ENCODE results near the gene RPL35A.
A peak's percentile ranks its signal among the peaks of the same experiment; 100 is the strongest.
"Not testable (repeated sequence)": the region's sequence is repeated elsewhere in the genome, so short reads cannot be mapped to it uniquely, and the experiment has no call there.

The RPL35A gene

DNA sequence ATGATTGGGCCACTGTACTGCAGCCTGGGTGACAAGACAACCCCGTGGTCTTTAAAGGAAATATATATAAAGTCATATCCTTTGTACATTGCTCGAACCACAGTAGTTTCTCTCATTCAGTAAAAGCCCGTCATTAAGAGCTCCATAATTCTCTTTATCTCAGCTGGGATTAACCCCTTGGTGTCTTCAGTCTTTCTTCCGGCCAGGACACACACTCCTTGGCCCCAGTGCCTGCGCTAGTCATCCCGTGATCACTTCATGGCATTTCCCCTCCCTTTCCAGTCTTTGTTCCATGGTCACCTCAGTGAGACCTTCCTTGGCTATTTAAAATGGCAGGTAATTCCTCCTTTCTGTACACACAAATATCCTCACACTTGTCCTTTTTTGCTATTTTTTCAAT lies 3.3 kb downstream of the RPL35A start:
- no peak for DNase-seq

DNA sequence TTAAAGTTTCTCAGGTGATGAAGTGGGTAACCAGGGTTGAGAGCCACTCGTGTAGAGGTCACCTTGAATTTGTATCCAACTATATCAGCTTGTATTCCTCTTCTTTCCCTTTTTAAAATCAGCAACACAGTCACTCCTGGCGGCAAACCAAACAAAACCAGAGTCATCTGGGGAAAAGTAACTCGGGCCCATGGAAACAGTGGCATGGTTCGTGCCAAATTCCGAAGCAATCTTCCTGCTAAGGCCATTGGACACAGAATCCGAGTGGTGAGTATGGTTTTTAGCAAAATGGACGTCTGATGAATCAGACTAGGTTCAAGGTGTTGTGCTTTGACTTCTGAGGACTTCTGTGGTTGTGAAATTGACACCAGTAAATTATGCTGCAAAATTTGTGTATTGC lies 3.9 kb downstream of the RPL35A start:
- DNase-seq, result no peak

DNA sequence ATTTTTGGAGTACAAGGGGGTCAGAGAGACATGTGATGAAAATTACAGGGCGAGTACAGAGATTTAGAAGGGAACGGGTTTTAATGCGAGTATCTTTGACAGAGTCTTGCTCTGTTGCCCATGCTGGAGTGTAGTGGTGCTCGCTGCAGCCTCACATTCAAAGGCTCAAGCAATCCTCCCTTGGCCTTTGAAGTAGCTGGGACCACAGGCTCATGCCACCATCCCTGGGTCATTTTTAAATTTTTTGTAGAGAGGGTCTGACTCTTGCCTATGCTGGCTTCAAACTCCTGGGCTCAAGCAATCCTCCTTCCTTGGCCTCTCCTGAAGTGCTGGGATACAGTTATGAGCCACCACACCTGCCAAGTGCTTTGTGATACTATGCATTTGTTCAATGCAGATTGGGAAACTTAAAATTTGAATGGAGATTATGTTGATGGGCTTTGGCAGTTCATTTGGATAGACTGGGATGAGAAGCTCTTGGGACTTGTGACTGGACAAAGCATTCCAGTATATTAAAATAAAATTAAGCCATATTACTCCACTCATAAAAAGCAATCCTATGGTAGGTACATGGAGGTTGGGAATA lies 6.0 kb downstream of the RPL35A start:
- DNase-seq, result no peak

DNA sequence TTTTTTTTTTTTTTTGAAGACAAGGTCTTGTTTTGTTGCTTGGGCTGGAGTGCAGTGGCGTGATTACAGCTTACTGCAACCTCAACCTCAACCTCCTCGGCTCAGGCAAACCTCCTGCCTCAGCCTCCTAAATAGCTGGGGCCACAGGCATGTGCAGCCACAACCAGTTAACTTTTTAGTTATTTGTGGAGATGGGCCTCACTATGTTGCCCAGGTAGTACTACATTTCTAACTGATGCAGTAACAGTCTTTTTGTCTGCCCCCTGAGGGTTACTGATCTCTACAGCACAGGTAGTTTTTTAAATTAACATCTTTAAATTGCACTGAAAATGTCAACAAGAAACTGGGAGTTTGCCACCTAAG lies 6.6 kb downstream of the RPL35A start:
- DNase-seq, result no peak

DNA sequence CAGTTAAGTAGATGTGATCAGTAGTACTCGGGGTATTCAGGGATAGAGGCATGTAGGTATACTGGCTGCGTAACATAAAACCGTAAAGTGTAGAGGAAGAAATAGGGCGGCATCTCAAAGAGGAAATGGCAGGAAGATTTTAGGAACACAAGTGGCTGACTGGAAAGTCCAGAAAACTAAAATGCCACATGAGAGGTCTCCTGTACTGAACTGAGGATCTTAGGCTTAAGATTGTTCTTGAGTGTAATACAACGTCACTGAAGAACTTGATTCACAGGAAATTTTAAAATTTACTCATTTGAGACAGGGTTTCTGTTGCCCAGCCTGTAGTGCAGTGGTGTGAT lies 7.8 kb downstream of the RPL35A start:
- no peak for DNase-seq

DNA sequence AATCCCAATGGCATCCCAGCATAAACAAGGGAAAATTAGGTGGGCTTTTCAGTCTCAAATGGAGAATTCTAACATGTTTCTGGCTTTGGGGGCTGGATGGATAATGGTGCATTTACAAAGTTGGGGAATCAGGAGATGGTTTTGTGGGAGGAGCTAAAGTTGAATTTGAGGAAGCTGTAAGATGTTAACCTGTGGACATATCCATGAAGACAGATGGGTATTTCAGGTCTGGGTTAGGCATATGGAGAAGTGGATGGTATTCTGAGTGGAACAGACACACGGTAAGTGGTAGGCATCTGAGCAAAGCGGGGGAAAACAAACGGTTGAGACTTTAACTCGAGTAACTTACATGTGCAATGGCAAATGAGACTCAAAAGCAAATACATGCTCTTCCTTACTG lies 8.4 kb downstream of the RPL35A start:
- DNase-seq, result no peak

DNA sequence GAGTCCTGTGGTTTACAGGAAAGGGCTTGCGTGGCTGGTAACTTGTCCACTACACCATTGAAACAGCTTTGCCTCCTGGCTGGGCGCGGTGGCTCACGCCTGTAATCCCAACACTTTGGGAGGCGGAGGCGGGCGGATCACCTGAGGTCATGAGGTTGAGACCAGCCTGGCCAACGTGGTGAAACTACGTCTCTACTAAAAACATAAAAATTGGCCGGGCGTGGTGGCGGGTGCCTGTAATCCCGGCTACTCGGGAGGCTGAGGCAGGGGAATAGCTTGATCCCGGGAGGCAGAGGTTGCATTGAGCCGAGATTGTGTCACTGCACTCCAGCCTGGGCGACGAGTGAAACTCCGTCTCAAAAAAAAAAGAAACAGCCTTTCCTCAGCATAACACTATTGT lies 8.9 kb downstream of the RPL35A start:
- DNase-seq, result not testable (repeated sequence)

DNA sequence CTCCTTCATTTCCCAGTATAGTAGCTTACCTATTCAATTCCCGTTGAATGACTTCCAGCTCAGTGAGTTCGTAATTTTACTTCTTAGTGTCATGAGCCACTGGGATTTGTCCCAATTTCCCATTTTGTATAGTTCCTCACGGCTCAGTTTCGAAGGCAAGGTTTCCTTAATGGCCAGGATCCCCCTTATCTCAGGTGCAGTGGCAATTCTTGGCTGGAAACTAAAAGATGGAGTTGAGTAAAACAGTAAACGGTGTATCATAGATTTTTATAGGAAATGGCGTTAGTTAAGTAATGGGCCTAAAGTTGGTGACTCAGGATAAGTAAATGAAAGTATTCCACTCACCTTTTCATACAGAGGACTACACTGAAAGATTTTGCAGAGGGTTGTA lies 9.5 kb downstream of the RPL35A start:
- no peak for DNase-seq

DNA sequence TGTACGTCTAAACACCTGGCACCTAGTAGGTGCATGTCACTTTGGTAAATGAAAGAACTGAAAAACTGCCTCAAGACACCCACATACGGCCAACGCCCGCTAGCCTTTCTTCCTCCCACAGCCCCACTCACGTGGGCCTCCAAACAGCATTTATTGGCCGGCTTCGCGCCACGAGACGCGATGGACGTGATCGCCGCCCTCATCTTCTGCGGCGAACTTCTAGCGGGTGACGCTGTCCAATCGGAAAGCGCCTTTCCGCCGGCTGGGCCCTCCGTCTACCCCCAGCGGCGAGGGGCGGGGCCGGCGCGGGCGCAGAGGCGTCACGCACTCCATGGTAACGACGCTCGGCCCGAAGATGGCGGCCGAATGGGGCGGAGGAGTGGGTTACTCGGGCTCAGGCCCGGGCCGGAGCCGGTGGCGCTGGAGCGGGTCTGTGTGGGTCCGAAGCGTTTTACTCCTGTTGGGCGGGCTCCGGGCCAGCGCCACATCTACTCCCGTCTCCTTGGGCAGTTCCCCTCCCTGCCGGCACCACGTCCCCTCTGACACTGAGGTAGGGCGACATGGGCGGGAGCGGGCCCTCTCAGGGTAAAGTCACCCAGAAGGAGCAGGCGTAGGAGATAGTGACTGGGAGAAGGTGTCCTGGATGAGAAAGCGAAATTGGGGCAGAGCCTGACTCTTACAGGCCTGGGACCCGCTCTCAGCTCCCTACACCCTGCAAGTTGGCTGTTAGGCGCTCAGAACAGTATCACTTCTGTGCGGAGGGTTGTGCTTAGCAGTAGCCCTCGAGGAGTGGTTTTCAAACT lies 10.1 kb downstream of the RPL35A start, which contains the start of gene LMLN:
TSS of gene LMLN (plus strand) at position 327 of the 803 bp plus-strand sequence. CDS start at position 356, 29 bp downstream.
- DNase-seq, result peak; percentile 94

DNA sequence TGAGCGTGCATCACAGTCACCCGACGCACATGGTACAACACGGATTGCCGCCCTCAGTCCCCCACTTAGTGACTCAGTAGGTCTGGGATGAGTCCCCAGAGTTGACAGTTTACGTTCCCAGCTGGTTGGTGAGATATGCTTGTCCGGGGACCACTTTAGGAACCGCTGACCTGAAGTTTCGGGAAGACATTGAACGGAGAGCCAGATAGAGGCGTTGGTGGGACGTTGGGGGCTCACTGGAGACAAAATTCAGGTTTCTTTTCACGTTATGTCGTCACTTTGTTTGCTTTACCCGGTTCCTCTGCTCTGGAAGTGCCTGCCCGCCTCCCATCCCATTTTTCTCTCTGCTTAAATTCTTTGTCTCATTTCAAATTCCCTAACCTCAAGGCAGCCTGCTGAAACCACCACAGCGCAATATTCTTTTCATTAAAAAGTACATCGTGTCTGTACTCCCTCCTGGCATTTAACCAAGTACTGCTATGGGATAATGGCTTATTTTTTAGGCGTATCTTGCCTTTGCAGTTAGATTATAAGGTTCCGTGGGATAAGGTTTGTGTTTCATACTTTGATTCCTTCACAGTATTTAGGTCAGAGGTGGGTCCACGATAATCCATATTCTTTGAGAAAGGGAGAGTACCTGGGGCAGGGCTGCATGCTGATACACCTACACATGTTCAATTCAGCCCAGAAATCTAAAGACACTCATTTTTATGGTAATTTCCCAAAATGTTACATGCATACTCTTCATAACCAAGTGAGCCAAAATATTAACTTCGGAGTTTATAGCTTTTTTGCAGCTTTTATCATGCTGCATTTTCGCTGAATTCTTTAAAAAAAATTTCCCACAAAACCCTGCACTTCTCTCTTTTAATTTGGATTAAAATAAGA lies 10.9 kb downstream of the RPL35A start:
- no peak for DNase-seq

DNA sequence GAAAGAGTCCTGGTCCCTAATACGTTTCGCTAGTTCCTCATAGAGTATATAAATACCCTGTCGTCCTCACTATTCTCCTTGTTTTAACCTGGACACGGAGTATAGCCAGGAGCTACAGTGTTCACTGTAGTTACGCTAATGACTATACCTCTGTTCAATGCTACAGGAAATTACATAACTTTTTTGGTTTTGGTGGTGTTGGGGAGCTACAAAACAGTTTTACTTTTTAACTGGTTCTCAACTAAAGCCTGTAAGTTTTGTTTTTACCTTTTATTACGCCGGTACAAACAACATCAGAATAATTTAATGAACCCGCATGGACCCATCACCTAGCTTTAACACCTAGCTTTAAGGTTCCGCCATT lies 11.6 kb downstream of the RPL35A start:
- DNase-seq, result no peak

DNA sequence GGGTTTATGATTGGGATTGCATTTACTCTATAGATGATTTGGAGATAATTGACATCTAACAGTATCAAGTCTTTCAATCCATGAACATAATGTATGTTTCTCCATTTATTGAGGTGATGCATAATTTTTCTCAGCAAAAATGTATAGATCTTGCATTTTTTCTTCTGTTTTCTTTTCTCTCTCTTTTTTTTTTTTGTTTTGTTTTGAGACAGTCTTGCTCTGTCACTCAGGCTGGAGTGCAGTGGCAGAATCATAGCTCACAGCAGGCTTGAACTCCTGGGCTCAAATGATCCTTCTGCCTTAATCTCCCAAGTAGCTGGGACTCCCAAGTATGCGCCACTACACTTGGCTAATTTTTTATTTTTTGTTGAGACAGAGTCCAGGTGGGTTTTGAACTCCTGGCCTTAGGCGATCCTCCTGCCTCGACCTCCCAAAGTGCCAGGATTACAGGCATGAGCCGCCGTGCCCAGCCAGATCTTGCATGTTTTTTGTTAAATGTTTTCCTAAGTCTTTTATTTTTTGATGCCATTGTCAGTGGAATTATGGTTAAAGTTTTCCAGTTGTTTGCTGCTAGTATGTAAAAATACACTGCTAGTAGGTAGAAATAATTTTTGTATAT lies 13.1 kb downstream of the RPL35A start:
- no peak for DNase-seq

DNA sequence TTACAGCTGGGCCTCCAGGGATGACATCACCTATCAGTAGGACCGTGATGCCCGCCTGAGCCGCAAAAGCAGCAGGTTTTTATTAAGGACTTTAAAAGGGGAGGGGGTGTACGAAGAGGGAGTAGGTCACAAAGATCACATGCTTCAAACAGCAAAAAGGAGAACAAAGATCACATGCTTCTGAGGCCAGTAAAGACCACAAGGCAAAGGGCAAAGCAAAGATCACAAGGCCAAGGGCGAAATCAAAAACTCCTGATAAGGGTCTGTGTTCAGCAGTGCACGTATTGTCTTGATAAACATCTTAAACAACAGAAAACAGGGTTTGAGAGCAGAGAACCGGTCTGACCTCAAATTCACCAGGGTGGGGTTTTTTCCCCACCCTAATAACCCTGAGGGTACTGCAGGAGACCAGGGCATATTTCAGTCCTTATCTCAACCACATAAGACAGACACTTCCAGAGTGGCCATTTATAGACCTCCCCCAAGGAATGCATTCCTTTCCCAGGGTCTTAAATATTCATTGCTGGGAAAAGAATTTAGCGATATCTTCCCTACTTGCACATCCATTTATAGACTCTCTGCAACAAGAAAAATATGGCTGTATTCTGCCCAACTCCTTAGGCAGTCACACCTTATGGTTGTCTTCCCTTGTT lies 17.5 kb downstream of the RPL35A start:
- DNase-seq, result not testable (repeated sequence)

DNA sequence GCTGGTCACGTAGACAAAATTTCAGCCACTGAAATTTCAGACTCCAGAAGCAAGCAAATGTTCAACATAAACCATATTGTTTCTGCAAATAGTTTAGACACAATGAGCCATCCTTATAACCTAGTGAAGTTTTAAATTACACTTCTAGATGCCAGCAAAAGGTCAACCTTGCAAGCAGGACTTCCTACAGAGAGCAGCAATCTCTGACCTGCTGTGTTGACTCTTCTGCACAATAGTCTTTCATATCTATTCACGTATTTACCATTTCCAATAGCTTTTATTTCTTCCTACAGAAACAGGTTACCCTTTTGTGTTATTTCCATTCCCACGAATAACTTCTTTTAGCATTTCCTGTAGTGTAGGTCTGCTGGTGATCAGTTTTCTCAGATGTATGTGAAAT lies 20.6 kb downstream of the RPL35A start:
- DNase-seq, result no peak

DNA sequence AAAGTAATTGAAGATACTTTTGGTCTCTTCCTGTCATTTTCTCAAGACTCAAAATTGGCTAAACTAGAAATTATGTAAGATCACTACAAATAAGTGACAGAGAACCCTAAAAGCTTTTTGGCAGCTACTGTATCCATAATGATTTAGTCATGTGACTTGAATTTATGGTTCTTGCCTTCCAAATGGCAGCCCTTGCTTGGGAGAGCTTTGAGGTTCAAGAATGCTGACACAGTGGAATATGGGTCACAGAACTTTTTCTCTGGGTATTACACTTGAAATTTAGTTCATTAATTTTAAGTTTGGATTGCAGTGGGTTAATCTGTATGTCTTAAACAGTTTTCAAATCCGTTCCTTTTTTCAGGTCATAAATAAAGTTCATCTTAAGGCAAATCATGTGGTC lies 24.0 kb downstream of the RPL35A start:
- DNase-seq, result no peak

DNA sequence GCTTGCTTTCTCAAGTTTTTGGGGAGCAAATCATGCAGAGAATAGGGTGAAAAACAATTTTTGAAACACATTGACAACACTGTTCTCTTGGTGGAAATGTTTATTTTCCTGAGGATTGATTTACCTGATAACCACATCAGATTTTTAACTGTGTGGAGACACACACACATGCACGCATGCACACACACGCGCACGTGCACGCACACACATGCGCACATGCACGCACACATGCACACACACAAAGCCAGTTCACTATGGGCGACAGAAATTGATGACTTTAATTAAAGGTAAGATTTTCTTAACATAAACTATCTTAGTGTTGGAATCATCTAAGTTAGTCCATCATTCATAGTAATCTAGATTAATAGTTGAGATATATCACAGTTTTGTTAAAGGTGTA lies 25.3 kb downstream of the RPL35A start:
- no peak for DNase-seq

DNA sequence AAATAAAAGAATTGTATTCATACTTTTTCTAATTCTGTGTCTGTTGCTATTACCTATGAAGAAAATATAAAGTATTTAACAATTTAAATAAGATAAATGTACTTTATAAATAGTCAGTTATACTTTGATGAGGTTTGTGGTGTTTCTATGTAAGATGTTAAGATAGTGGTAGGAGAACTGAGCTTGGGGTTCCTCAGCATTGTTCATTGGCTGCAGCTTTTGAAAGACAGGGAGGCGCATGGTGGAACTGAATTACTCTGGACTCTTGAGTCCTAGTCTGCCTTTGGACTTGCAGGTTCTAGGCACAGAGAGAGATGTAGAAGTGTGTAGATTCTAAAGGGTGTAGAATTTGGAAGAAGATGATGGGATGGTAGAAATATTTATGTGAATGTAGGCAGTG lies 33.1 kb downstream of the RPL35A start:
- no peak for DNase-seq

DNA sequence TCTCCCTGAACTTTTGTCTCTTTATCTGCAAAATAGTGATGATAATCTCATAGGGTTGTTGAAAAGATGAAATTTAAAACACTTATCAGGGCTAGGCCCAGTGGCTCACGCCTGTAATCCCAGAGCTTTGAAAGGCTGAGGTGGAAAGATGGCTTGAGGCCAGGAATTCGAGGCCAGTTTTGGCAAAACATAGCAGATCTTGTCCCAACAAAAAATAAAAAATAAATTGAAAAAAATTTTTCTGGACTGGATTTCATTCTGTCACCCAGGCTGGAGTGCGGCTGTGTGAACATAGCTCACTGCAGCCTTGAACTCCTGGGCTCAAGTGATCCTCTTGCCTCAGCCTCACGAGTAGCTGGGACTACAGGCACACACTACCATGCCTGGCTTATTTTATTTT lies 39.7 kb downstream of the RPL35A start:
- DNase-seq, result no peak

DNA sequence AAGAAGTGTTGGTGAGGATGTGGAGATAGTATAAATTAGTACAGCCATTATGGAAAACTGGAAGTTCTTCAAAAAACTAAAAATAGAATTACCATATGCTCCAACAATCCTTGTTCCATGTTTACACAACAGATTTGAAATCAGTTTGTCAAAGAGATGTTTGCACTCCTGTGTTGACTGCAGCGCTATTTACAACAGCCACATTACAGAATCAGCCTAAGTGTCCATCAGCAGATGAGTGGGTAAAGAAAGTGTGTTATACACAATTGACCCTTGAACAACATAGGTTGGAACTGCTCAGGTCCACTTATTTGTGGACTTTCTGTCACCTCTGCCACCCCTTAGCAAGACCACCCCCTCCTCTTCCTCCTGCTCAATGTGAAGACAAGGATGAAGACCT lies 44.7 kb downstream of the RPL35A start:
- no peak for DNase-seq

DNA sequence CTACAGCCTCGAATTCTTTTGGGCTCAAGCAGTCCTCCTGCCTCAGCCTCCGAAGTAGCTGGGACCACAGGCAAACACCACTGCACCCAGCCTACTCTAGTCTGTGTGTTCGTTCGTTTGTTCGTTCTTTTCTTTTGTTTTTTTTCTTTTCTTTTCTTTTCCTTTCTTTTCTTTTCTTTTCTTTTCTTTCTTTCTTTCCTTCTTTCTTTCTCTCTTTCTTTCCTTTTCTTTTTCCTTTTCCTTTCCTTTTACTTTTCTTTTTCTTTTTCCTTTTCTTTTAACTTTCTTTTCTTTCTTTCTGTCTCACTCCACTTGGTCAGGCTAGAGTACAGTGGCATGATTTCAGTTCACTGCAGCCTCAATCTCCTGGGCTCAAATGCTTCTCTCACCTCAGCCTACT lies 46.9 kb downstream of the RPL35A start:
- no peak for DNase-seq

DNA sequence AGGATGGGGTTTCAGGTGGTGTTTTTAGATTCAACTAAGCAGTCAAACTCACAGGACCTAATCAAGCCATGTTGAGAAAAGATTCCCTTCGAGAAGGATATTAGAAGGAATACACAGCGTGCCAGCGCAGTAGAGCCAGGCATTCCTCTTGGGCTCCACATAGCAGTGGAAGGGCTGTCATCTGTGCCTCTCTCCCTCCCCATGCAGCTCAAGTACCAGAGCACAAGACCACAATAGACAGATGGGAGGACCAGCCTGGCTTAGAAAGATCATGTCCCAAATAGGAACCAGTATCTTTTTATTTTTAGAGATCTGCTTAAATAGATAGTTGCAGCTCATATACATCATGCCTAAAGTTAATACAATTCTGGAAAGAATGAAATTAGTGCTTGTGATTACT lies 47.9 kb downstream of the RPL35A start:
- DNase-seq, result no peak
